T-helper 1 cell treated with Interleukin-12 subunit alpha and Interleukin-12 subunit beta and Interleukin-4 antibody, amounts not matched to agents 30 μg/mL and 1 μg/mL, for 36 hours (primary cell): ENCODE measurements around the gene PTPRN2.

Experiments
- H3K27ac Mint-ChIP-seq: one replicate; pipeline ENCODE4 v1.8.0; 2021; ENCODE audit warnings: mild to moderate bottlenecking, mixed read lengths
- H3K27me3 Mint-ChIP-seq: one replicate; pipeline ENCODE4 v1.8.0; 2021; ENCODE audit warnings: low read depth, mixed read lengths
- H3K36me3 Mint-ChIP-seq: one replicate; pipeline ENCODE4 v1.8.0; 2021; ENCODE audit warnings: low read depth, mixed read lengths
- H3K4me1 Mint-ChIP-seq: one replicate; pipeline ENCODE4 v1.8.0; 2021; ENCODE audit warnings: low read depth, mixed read lengths
- H3K4me3 Mint-ChIP-seq: one replicate; pipeline ENCODE4 v1.8.0; 2021; ENCODE audit warnings: mild to moderate bottlenecking, moderate library complexity, mixed read lengths
- H3K9me3 Mint-ChIP-seq: one replicate; pipeline ENCODE4 v1.8.0; 2021; ENCODE audit warnings: mixed read lengths

Gene PTPRN2

DNA sequence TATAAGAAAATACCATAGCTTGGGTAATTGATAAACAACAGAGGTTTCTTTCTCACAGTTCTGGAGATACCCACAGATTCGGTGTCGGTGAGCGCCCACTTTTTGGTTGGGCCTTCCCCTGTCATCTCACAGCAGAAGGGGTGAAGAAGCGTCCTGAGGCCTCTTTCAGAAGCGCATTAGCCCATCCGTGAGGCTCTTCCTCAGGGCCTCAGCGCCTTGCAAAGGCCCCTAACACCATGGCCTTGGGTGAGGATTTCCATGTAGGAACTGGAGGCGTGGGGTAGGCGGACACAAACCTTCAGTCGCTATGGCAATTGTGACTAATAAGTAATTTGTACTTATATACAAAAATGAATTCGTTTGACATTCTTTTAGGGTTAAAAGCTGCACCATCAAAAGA is 316.0 kb downstream of the PTPRN2 start:
- Mint-ChIP-seq H3K27ac (no peak overlapping the region), H3K36me3 (no peaks in the 10 kb centered on the region), H3K4me1 (no peaks in the 10 kb centered on the region), H3K9me3 (peaks cover 6% of the 10 kb centered on the region), H3K27me3 (no peaks in the 10 kb centered on the region), H3K4me3 (no peak overlapping the region)

DNA sequence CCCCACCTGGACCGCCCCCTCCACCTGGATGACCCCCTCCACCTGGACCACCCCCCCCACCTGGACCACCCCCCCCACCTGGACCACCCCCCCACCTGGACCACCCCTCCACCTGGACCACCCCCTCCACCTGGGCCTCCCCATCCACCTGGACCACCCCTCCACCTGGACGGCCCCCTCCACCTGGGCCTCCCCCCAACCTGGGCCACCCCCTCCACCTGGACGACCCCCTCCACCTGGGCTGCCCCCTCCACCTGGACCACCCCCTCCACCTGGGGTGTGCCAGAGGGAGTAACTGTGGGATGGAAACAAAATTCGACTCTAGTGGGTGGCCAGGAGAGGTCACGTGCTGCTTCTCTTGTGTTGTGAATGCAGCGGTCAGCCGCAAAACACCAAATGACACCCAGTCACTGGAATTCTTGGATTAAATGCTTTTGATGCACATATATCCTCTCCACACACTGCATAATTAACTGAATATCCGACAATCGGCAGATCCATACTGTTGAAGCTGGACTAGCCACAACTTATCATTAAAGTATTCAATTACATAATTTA is 316.7 kb downstream of the PTPRN2 start:
- H3K27me3 Mint-ChIP-seq = no peaks in the 10 kb centered on the region
- no peak overlapping the region for H3K4me3 Mint-ChIP-seq
- H3K4me1 Mint-ChIP-seq = no peaks in the 10 kb centered on the region
- H3K27ac Mint-ChIP-seq = no peak overlapping the region
- H3K9me3 Mint-ChIP-seq = peaks cover 6% of the 10 kb centered on the region
- no peaks in the 10 kb centered on the region for H3K36me3 Mint-ChIP-seq

DNA sequence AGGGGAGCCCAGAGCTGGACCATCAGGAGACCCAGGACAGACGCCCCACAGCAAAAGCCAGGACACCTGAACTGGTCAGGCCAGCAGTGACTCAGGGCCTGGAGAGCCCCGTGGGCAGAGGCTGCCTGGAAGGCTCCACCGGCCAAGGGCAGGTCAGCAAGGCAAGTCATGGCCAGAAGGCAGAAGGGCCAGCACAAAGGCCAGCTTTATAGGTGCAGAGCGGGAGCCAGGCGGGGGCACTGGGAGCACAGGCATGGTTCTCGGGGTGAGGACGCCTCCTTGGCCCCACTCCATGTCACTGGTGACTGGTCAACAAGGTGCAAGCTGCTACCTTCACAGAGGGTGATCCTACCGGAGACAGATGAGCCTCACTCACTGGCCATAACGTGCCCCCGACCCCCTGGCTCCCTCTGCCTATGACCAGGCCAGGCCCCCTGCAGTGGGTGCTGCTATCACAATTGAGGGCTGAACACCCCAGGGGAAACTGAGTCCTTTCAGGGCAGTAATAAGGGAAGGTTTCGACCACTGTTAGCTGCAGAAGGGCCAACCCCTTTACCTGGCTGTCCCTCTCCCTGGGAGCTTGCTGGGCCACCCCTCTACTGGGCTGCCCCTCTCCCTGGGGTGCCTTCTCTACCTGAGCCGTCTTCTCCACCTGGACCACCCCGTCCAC is 317.4 kb downstream of the PTPRN2 start:
- peaks cover 6% of the 10 kb centered on the region for H3K9me3 Mint-ChIP-seq

DNA sequence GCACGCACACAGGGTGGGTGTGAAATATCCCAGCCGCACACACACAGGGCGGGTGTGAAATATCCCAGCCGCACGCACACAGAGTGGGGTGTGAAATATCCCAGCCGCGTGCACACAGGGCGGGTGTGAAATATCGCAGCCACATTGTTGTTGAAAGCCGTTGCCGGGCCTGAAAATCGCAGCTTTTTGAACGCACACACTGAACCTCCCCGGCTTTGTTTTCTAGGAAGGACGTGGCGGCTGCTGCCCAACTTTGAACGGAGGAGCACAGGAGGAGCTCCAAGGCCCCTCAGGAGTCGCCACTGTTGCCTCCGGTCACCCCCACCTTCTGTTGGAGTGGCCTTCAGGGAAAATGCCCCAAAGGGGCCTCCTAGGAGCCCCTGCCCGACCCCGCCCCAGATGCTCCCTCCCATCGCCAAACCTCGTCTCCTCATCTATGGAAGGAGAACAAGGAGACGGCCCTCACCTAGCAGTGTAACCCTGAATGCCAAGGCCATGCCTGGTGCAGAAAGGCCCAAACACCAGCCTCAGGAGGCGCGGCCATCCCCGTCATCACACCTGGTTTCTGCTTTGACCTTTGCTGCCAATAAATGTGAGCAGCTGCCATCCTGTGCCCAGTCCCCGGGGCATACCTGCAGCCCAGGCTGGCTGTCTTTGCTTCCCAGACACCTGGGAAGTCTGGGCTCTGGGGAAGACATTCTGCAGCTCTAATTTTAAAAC is 318.6 kb downstream of the PTPRN2 start:
- peaks cover 6% of the 10 kb centered on the region for H3K9me3 Mint-ChIP-seq
- no peak overlapping the region for H3K27ac Mint-ChIP-seq
- no peaks in the 10 kb centered on the region for H3K36me3 Mint-ChIP-seq
- H3K27me3 Mint-ChIP-seq = no peaks in the 10 kb centered on the region
- H3K4me1 Mint-ChIP-seq = no peaks in the 10 kb centered on the region
- no peak overlapping the region for H3K4me3 Mint-ChIP-seq

More for the DNA sequence above, 317.4 kb downstream of the PTPRN2 start:
- no peaks in the 10 kb centered on the region for H3K36me3 Mint-ChIP-seq
- H3K27me3 Mint-ChIP-seq = no peaks in the 10 kb centered on the region
- no peak overlapping the region for H3K4me3 Mint-ChIP-seq
- no peak overlapping the region for H3K27ac Mint-ChIP-seq
- H3K4me1 Mint-ChIP-seq = no peaks in the 10 kb centered on the region

DNA sequence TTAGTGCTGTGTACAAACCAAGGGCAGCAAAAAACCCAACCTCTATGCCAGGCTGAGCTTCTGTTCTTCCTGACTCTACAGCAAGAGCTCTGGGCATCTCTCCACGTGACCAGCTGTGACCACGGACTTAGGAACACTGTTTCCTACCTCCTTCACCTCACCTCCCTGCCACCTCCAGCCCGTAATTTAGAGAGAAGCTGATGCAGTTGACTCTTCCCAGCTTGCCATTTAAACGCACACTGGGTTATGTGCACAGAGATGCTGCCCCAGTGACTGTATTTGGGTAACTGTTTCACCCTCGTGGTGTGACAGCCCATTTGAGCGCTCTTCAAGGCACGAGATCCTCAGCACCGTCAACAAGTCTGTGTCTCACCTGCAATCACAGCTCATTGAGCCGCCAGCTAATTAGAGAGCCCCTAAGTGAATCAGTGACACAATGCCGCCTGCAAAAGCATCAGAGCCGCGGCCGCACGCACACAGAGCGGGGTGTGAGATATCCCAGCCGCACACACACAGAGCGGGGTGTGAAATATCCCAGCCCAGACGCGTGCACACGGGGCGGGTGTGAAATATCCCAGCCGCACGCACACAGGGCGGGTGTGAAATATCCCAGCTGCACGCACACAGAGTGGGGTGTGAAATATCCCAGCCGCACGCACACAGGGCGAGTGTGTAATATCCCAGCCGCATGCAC is 319.7 kb downstream of the PTPRN2 start:
- H3K27me3 Mint-ChIP-seq = no peaks in the 10 kb centered on the region
- no peak overlapping the region for H3K27ac Mint-ChIP-seq
- H3K4me1 Mint-ChIP-seq = no peaks in the 10 kb centered on the region
- H3K9me3 Mint-ChIP-seq = peaks cover 6% of the 10 kb centered on the region
- H3K4me3 Mint-ChIP-seq = no peak overlapping the region
- H3K36me3 Mint-ChIP-seq = no peaks in the 10 kb centered on the region

DNA sequence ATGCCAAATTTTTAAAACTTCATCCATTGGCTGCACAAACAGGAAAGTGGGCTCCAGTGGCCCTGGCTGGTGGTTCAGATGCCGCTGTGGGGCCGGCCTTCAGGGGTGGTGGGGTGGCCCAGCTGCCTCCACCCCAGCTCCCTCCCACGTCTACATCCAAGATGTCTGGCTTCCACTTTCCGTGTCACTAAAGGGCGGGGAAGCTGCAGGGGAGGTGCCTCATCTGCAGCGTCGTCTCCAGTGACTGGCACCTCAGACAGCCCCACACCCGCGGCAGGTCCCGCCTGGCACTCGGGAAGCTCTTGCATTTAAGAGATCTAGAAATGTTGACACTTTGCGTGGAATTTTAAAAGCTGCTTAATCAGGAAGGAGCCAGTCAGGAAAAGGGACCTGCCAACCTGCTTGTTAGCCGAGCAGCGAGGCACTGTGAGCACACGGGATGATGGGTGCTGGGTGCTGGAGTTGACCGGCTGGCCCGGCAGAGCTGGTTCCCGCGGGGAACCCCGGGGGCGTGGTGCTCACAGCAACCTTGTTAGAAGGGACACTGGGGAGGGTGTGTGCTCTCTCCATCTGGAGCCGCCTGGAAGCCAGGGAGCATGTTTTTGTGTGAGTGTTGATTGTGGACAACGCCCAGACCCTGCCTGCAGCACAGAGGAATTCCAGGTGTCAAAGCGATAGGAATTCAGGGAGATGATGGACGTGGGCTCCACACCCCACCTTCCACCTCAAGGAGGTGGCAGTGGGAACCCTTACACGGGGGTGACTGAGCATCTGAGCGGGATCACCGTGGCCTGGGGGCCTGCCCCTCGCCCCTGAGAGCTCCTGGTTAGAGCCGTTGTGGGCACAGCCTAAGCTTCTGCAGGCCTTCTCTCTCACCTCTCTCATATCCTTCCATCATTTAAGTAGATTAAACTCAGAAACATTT is 320.5 kb downstream of the PTPRN2 start:
- H3K4me3 Mint-ChIP-seq = no peak overlapping the region
- H3K27ac Mint-ChIP-seq = no peak overlapping the region
- no peaks in the 10 kb centered on the region for H3K27me3 Mint-ChIP-seq
- H3K4me1 Mint-ChIP-seq = no peaks in the 10 kb centered on the region
- H3K9me3 Mint-ChIP-seq = peaks cover 6% of the 10 kb centered on the region
- no peaks in the 10 kb centered on the region for H3K36me3 Mint-ChIP-seq

DNA sequence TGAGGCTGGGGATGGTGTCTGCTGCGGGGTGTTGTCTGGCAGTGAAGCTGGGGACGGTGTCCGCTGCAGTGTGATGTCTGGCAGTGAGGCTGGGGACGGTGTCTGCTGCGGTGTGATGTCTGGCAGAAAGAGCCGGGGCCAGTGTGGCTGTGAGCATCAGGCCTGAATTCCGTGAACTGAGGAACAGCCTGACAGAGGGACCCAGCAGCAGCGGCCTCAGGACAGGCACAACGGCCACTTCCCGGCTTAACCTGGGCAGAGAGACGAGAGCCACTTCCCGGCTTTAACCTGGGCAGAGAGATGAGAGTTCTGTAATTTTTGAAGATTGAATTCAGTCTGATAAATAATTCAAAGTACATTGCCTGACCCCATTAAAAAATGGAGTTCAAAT is 321.2 kb downstream of the PTPRN2 start:
- Mint-ChIP-seq H3K4me1 (no peaks in the 10 kb centered on the region), H3K9me3 (peaks cover 6% of the 10 kb centered on the region), H3K27me3 (no peaks in the 10 kb centered on the region), H3K4me3 (no peak overlapping the region), H3K36me3 (no peaks in the 10 kb centered on the region), H3K27ac (no peak overlapping the region)

DNA sequence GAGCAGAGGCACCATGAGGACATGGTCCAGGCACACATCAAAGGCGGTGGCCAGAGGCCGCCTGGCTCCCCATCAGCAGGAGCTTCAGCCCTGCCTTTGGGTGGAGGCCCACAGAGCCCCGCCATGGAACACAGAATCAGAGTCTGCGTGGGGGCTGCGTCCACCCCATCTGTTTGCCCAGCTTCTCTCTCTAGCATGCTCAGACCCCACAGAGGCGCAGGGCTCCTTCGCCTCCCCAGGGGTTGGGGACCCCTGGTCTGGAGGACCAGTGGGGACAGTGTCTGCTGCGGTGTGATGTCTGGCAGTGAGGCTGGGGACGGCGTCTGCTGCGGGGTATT is 321.9 kb downstream of the PTPRN2 start:
- Mint-ChIP-seq H3K27me3 (no peaks in the 10 kb centered on the region), H3K4me1 (no peaks in the 10 kb centered on the region), H3K4me3 (no peak overlapping the region), H3K9me3 (peaks cover 6% of the 10 kb centered on the region), H3K36me3 (no peaks in the 10 kb centered on the region), H3K27ac (no peak overlapping the region)

DNA sequence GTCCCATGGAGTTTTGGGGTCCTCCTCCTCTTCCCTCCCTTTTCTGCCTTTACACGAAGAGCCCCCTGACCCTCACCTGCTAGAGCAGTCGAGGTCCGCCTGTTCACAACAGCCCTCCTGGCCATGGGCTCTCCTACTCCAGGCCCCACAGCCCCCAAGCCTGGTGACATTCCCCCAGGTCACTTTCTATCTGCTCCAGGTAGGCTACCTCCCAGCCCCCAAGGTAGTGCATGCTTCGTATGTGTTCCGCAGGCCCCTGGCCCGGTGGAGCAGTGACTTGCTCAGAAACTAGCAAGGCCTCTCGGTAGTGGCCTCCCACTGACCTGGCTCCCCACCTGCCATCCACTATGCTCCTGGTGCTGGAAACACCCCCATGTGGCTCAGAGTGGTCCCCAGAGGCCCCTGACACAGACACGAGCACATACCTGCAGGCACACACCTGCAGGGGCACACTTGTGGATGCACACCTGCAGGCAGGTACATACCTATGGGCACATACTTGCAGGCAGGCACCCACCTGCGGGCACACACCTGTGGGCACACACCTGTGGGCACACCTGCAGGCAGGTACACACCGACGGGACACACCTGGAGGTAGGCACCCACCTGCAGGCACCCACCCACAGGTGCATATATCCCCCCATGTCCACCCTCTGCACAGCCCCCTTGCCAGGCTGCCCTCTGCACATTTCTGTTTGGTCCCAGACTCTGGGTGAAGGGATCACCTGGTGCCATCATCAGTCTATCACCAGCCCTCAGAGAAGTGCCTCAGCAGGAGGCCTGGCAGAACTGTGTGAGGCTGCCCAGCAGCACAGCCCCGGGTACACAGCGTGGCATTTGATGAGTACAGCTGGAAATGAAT is 322.5 kb downstream of the PTPRN2 start:
- H3K27ac Mint-ChIP-seq = no peak overlapping the region
- no peak overlapping the region for H3K4me3 Mint-ChIP-seq
- peaks cover 11% of the 10 kb centered on the region for H3K9me3 Mint-ChIP-seq
- no peaks in the 10 kb centered on the region for H3K4me1 Mint-ChIP-seq
- H3K36me3 Mint-ChIP-seq = no peaks in the 10 kb centered on the region
- no peaks in the 10 kb centered on the region for H3K27me3 Mint-ChIP-seq

DNA sequence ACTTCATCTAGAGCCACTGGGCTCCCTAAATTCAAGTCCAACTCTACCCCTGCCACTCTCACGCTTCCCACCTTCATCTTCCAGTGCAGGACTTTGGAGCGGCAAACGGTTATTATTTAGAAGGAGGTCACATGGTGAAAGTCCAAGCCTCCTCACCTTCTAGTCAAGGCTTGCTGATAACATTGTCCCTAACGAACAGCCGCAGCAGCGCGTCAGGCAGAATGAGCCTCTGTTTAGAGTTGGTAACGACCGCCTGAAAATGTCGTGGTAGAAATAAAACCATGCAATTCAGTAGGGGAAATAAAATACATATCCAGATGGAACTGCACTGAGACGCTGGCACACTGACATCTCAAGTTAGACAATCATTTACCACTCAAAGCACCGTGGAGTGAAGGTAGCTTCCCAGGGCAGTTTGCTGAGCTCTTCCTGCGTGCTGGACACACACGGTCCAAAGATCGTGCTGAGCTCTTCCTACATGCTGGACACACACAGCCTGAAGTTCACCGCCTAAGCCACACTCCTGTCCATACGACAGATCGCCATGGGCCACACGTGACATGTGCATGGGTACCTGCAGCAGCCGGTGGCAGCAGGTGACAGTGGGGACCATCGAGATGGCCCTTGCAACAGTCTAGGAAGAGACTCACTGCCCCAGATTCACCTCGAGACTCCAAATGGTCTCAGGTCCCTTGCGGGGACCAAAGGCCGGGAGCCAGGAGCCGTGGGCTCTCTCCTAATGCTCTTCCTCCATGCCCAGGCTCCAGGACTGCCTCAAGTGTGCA is 323.5 kb downstream of the PTPRN2 start:
- H3K27ac Mint-ChIP-seq = no peak overlapping the region
- H3K9me3 Mint-ChIP-seq = peaks cover 11% of the 10 kb centered on the region
- no peaks in the 10 kb centered on the region for H3K27me3 Mint-ChIP-seq
- H3K36me3 Mint-ChIP-seq = no peaks in the 10 kb centered on the region
- no peaks in the 10 kb centered on the region for H3K4me1 Mint-ChIP-seq
- no peak overlapping the region for H3K4me3 Mint-ChIP-seq

DNA sequence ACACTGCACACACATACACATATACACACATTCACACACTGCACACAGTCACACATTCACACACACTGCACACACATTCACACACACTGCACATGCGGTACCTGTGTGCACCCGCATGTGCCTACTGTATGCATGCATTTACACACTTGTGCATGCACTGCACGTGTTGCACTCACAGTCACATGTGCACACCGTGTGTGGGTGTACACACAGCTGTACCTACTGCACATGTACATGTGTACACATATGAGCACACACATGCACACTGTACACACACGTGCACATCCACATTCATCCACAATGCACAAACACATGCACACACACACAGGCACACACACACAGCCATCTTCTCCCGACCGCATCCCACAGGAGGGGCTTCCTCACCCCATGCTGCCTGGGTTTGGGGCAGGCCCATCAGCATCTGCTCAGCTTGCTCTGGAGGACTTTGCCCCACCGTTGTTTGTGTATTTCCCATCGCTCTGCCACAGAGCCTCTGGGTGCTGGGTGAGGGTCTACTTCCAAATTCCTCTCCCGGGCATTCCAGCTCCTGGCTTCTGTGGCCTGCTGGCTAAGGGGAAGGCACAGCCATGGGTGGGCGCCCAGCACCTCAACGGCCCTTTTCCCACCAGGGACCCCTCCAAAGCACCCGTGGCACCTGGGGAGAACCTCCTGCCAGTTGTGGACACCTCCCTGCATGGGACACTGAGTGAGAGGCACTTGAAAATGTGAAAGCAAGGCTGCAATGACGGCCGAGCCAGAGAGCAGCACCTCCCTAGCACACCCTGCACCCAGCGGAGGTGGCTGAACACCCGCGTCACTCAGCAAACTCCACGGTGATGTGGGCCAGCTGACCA is 324.3 kb downstream of the PTPRN2 start:
- Mint-ChIP-seq H3K36me3 (no peaks in the 10 kb centered on the region), H3K9me3 (peaks cover 18% of the 10 kb centered on the region), H3K4me1 (no peaks in the 10 kb centered on the region), H3K27ac (no peak overlapping the region), H3K27me3 (no peaks in the 10 kb centered on the region), H3K4me3 (no peak overlapping the region)
